Trophoblast cell (in vitro differentiated cells and primary cell): Measurements from ENCODE around the gene COQ2.

Experiments
- DNase-seq, 2 donors: peaks; one replicate each; pipeline ENCODE4 v3.0.0-alpha.2; 2016
- H2AFZ ChIP-seq: 2 replicates; pipeline ENCODE4 v1.6.1; 2013; ENCODE audit warnings: low read length, moderate library complexity, mild to moderate bottlenecking; ENCODE audit not compliant: insufficient read depth, poor library complexity
- H2AK5ac ChIP-seq: 2 replicates; pipeline ENCODE4 v1.6.1; 2013; ENCODE audit warnings: mild to moderate bottlenecking, low read length
- H2BK120ac ChIP-seq: 2 replicates; pipeline ENCODE4 v1.6.1; 2013; ENCODE audit warnings: low read length, mild to moderate bottlenecking, moderate library complexity; ENCODE audit not compliant: insufficient read depth, poor library complexity
- H2BK12ac ChIP-seq: 2 replicates; pipeline ENCODE4 v1.6.1; 2013; ENCODE audit warnings: mild to moderate bottlenecking, low read length, moderate library complexity
- H2BK5ac ChIP-seq: 2 replicates; pipeline ENCODE4 v1.6.1; 2013; ENCODE audit warnings: low read length, low read depth, moderate library complexity, mild to moderate bottlenecking; ENCODE audit not compliant: poor library complexity
- H3K14ac ChIP-seq: 2 replicates; pipeline ENCODE4 v1.6.1; 2013; ENCODE audit warnings: mild to moderate bottlenecking, low read length
- H3K18ac ChIP-seq: 2 replicates; pipeline ENCODE4 v1.6.1; 2013; ENCODE audit warnings: mild to moderate bottlenecking, low read length
- H3K23ac ChIP-seq: 2 replicates; pipeline ENCODE4 v1.6.1; 2013; ENCODE audit warnings: low read length
- H3K27ac ChIP-seq: 2 replicates; pipeline ENCODE4 v1.5.1; 2013; ENCODE audit warnings: low read depth, mild to moderate bottlenecking, inconsistent platforms, low read length, moderate library complexity
- H3K27me3 ChIP-seq: 2 replicates; pipeline ENCODE4 v1.6.1; 2013; ENCODE audit warnings: inconsistent platforms, mild to moderate bottlenecking, low read length, moderate library complexity; ENCODE audit not compliant: insufficient read depth
- H3K36me3 ChIP-seq, 2 experiments: 1 replicate in 1 of 2; 2 replicates in 1 of 2; pipeline ENCODE4 v1.6.1; 2013; ENCODE audit warnings: low read length in 2 of 2, mild to moderate bottlenecking in 2 of 2, moderate library complexity in 1 of 2; ENCODE audit not compliant: insufficient read depth in 2 of 2, control insufficient read depth in 1 of 2
- H3K4ac ChIP-seq: 2 replicates; pipeline ENCODE4 v1.6.1; 2013; ENCODE audit warnings: low read depth, mild to moderate bottlenecking, low read length, moderate library complexity
- H3K4me1 ChIP-seq, 2 experiments: 1 replicate in 1 of 2; 2 replicates in 1 of 2; pipeline ENCODE4 v1.6.1; 2013; ENCODE audit warnings: low read length in 2 of 2, mild to moderate bottlenecking in 2 of 2, moderate library complexity in 1 of 2; ENCODE audit not compliant: insufficient read depth in 2 of 2, control insufficient read depth in 1 of 2
- H3K4me2 ChIP-seq: 2 replicates; pipeline ENCODE4 v1.6.1; 2013; ENCODE audit warnings: inconsistent platforms, mild to moderate bottlenecking, low read length, moderate library complexity
- H3K4me3 ChIP-seq: 2 replicates; pipeline ENCODE4 v1.5.1; 2013; ENCODE audit warnings: mild to moderate bottlenecking, low read depth, low read length, inconsistent platforms
- H3K79me1 ChIP-seq: one replicate; pipeline ENCODE4 v1.6.1; 2013; ENCODE audit warnings: low read length
- H3K79me2 ChIP-seq: 2 replicates; pipeline ENCODE4 v1.6.1; 2013; ENCODE audit warnings: low read length, mild to moderate bottlenecking; ENCODE audit not compliant: control insufficient read depth, insufficient read depth, poor library complexity
- H3K9ac ChIP-seq: 2 replicates; pipeline ENCODE4 v1.6.1; 2013; ENCODE audit warnings: mild to moderate bottlenecking, low read length
- H3K9me3 ChIP-seq: 2 replicates; pipeline ENCODE4 v1.6.1; 2013; ENCODE audit warnings: low read depth, mild to moderate bottlenecking, control low read depth, inconsistent platforms, low read length; ENCODE audit not compliant: insufficient read depth
- H4K12ac ChIP-seq: 2 replicates; pipeline ENCODE4 v1.6.1; 2013; ENCODE audit warnings: low read depth, mild to moderate bottlenecking, low read length, moderate library complexity
- H4K8ac ChIP-seq: 2 replicates; pipeline ENCODE4 v1.6.1; 2013; ENCODE audit warnings: low read depth, mild to moderate bottlenecking, low read length, moderate library complexity
- H4K91ac ChIP-seq: one replicate; pipeline ENCODE4 v1.6.1; 2013; ENCODE audit warnings: low read depth, mild to moderate bottlenecking, low read length, moderate library complexity
- WGBS: extraction: QIAGEN DNeasy Blood & Tissue Kit; methylation state at CpG from one replicate; pipeline ENCODE4 v1.1.7; 2013; ENCODE audit warnings: missing lambda C conversion rate; ENCODE audit not compliant: insufficient read length, insufficient coverage; ENCODE audit errors: extremely low coverage; 5-methylcytosine and 5-hydroxymethylcytosine counted together

COQ2 gene

GRCh38 chr4:83267830-83268475 is 16.6 kb downstream of the COQ2 start:
- Histone ChIP-seq H2BK5ac (no peak overlapping the region), H2BK120ac (no peak overlapping the region), H3K23ac (no peak overlapping the region), H3K79me2 (no peaks in the 10 kb centered on the region), H3K4ac (no peak overlapping the region), H3K27ac (peak overlapping the region; percentile 8), H2AFZ (no peak overlapping the region), H4K8ac (no peak overlapping the region), H3K9ac (no peak overlapping the region), H3K36me3 (peaks cover 7% of the 10 kb centered on the region in 2 experiments), H3K14ac (no peak overlapping the region), H3K79me1 (no peaks in the 10 kb centered on the region), H2AK5ac (no peak overlapping the region), H2BK12ac (no peak overlapping the region), H4K91ac (no peak overlapping the region), H3K4me3 (no peak overlapping the region), H4K12ac (no peak overlapping the region), H3K18ac (no peak overlapping the region), H3K4me1 (no peaks in the 10 kb centered on the region), H3K4me2 (no peak overlapping the region), H3K9me3 (no peaks in the 10 kb centered on the region), H3K27me3 (no peaks in the 10 kb centered on the region)
- no peak for DNase-seq
- WGBS, result no CpG with 5 or more reads among the region's 3 CpGs

GRCh38 chr4:83267121-83267829 is 17.3 kb downstream of the COQ2 start:
- no CpG with 5 or more reads among the region's 7 CpGs for WGBS
- Histone ChIP-seq H3K23ac (no peak overlapping the region), H3K4me3 (no peak overlapping the region), H2BK12ac (peak overlapping the region; percentile 43), H2BK5ac (no peak overlapping the region), H2AFZ (no peak overlapping the region), H3K18ac (peak overlapping the region; percentile 46), H4K91ac (no peak overlapping the region), H3K79me2 (no peaks in the 10 kb centered on the region), H3K27ac (no peak overlapping the region), H3K27me3 (no peaks in the 10 kb centered on the region), H2AK5ac (peak overlapping the region; percentile 64), H4K8ac (no peak overlapping the region), H3K9ac (no peak overlapping the region), H2BK120ac (peak overlapping the region; percentile 53), H3K14ac (no peak overlapping the region), H3K4me1 (no peaks in the 10 kb centered on the region), H3K36me3 (peaks cover 7% of the 10 kb centered on the region in 2 experiments), H3K4me2 (no peak overlapping the region), H4K12ac (no peak overlapping the region), H3K4ac (no peak overlapping the region), H3K79me1 (no peaks in the 10 kb centered on the region), H3K9me3 (no peaks in the 10 kb centered on the region)
- peak; percentile 9 to 57 for DNase-seq

GRCh38 chr4:83266689-83267088 is 17.9 kb downstream of the COQ2 start:
- Histone ChIP-seq H2BK120ac (no peak overlapping the region), H3K18ac (no peak overlapping the region), H3K23ac (no peak overlapping the region), H3K4me1 (no peaks in the 10 kb centered on the region), H2BK5ac (no peak overlapping the region), H4K91ac (no peak overlapping the region), H3K9me3 (no peaks in the 10 kb centered on the region), H2AK5ac (no peak overlapping the region), H4K8ac (no peak overlapping the region), H3K79me1 (no peaks in the 10 kb centered on the region), H2AFZ (no peak overlapping the region), H3K27me3 (no peaks in the 10 kb centered on the region), H3K4me2 (no peak overlapping the region), H3K27ac (no peak overlapping the region), H4K12ac (no peak overlapping the region), H2BK12ac (no peak overlapping the region), H3K14ac (no peak overlapping the region), H3K36me3 (peaks cover 7 to 8% of the 10 kb centered on the region in 2 experiments), H3K79me2 (no peaks in the 10 kb centered on the region), H3K9ac (no peak overlapping the region), H3K4me3 (no peak overlapping the region), H3K4ac (no peak overlapping the region)
- no CpG with 5 or more reads among the region's 1 CpG for WGBS
- no peak for DNase-seq

GRCh38 chr4:83263106-83263505 is 21.5 kb downstream of the COQ2 start:
- no peak overlapping the region for H4K91ac ChIP-seq

More at GRCh38 chr4:83263106-83263505, 21.5 kb downstream of the COQ2 start:
- H4K8ac ChIP-seq, result peak overlapping the region; percentile 38
- no peaks in the 10 kb centered on the region for H3K27me3 ChIP-seq
- H3K27ac ChIP-seq, result no peak overlapping the region
- H3K79me2 ChIP-seq, result no peaks in the 10 kb centered on the region
- WGBS, result no CpG with 5 or more reads among the region's 1 CpG
- no peak overlapping the region for H3K23ac ChIP-seq
- no peak overlapping the region for H3K4ac ChIP-seq
- no peak overlapping the region for H2BK5ac ChIP-seq
- H3K79me1 ChIP-seq, result peaks cover 2% of the 10 kb centered on the region
- H3K4me3 ChIP-seq, result no peak overlapping the region
- no peak overlapping the region for H3K9ac ChIP-seq
- no peaks in the 10 kb centered on the region for H3K9me3 ChIP-seq
- H2AFZ ChIP-seq, result no peak overlapping the region
- H3K14ac ChIP-seq, result no peak overlapping the region
- no peak overlapping the region for H3K4me2 ChIP-seq
- DNase-seq, result no peak
- no peak overlapping the region for H4K12ac ChIP-seq
- H2AK5ac ChIP-seq, result peak overlapping the region; percentile 54
- H3K36me3 ChIP-seq, result peaks cover 7 to 9% of the 10 kb centered on the region in 2 experiments
- no peak overlapping the region for H2BK12ac ChIP-seq
- H3K4me1 ChIP-seq, result peaks cover under 1% of the 10 kb centered on the region in 2 experiments
- H3K18ac ChIP-seq, result no peak overlapping the region
- no peak overlapping the region for H2BK120ac ChIP-seq
